Measurements from ENCODE around the gene TMEM254. TPM values are rescaled to one million over a fixed set of nuclear protein-coding genes. Genes with fewer than 3 reads are reported as not detected.
A peak's percentile ranks its signal among the peaks of the same experiment; 100 is the strongest.

TMEM254 gene
- total RNA-seq, 4 donors from 2014 or later: 7.4 to 31.5 (median 20.3) TPM

DNA sequence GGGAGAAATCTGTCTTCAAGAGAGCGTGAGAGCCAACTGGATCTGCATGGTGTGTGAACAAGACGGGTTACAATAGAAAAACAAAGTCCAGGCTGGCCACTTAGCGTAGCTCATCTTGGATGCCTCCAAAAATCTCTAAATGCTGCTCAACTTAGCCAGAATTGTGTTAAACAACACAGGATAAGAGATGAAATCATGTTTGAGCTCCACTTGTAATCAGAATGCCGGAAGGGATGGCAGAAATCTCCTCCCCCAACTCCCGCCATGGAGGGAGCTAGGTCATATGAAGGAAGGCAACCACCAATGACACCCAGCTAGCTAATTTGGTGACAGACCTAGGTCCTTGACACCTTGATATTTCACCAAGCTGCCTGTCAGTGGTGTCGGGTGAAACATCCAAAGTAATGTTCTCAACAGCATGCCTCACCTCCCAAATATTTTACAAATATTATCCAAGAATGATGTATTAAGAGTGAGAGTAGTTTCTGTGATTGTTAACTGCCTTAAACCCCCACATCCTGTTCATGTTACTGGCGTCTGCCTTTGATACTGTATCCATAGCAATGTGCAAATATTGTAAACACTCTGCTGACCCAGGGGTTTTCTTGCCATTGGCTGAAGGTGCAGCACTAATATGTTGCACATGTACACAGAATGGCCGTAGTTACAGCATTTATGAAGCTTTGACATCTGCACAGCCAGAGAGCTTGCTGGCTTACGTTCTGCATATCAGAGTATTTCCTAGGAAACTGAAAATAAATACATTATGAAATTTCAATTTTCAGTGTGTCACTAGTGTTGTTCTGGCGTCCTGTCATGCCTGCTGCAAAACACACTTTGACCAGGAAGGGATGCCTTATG lies 25.8 kb downstream of the TMEM254 start:
- no peaks in the 10 kb centered on the region for H3K27me3 ChIP-seq
- no peaks in the 10 kb centered on the region for H3K4me1 ChIP-seq
- H3K36me3 ChIP-seq: no peaks in the 10 kb centered on the region
- DNase-seq: no peak
- no peak overlapping the region for H3K4me3 ChIP-seq
- peak overlapping the region in 2 of 4 donors; percentile 55 to 59 for H3K27ac ChIP-seq
- peaks cover 0 to 12% (median 0%) of the 10 kb centered on the region in 4 donors for H3K9me3 ChIP-seq
- TF ChIP-seq POLR2A (IDR thresholded peaks at IDR 0.05): no peak
- TF ChIP-seq, protein P1, sequence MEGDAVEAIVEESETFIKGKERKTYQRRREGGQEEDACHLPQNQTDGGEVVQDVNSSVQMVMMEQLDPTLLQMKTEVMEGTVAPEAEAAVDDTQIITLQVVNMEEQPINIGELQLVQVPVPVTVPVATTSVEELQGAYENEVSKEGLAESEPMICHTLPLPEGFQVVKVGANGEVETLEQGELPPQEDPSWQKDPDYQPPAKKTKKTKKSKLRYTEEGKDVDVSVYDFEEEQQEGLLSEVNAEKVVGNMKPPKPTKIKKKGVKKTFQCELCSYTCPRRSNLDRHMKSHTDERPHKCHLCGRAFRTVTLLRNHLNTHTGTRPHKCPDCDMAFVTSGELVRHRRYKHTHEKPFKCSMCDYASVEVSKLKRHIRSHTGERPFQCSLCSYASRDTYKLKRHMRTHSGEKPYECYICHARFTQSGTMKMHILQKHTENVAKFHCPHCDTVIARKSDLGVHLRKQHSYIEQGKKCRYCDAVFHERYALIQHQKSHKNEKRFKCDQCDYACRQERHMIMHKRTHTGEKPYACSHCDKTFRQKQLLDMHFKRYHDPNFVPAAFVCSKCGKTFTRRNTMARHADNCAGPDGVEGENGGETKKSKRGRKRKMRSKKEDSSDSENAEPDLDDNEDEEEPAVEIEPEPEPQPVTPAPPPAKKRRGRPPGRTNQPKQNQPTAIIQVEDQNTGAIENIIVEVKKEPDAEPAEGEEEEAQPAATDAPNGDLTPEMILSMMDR (IDR thresholded peaks at IDR 0.05): no peak

DNA sequence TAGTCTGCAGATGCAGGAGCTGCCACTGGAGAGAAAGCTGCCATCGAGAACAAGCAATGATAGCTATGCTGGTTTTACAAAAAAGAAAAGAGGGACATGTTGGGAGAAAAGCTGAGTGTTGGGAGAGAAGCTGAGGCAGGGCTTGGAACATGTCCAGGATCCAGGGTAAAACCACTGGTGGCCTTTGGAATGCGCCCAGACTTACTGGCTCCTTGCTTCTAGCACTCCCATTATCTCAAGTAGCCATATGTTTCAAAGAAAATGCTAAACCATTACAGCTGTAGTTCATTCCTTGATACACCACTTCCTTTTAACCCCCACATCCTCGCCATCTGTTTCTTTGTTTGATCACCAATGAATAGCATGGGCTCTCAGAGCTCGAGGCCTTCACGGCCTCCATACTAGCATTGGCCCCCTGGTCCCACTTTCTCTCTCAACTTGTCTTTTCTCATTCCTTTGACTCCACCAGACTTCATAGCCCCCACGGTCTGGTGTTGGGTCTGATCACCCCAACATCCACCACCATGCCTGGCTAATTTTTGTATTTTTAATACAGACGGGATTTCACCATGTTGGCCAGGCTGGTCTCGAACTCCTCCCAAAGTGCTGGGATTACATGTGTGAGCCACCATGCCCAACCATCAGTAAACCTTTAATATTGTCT lies 30.2 kb downstream of the TMEM254 start:
- TF ChIP-seq POLR2A (IDR thresholded peaks at IDR 0.05): no peak
- TF ChIP-seq, protein P1 (IDR thresholded peaks at IDR 0.05): no peak
- Histone ChIP-seq H3K27me3 (no peaks in the 10 kb centered on the region), H3K4me3 (no peak overlapping the region), H3K9me3 (peaks cover 0 to 14% (median 0%) of the 10 kb centered on the region in 4 donors), H3K4me1 (no peaks in the 10 kb centered on the region), H3K36me3 (no peaks in the 10 kb centered on the region), H3K27ac (no peak overlapping the region)
- no peak for DNase-seq

DNA sequence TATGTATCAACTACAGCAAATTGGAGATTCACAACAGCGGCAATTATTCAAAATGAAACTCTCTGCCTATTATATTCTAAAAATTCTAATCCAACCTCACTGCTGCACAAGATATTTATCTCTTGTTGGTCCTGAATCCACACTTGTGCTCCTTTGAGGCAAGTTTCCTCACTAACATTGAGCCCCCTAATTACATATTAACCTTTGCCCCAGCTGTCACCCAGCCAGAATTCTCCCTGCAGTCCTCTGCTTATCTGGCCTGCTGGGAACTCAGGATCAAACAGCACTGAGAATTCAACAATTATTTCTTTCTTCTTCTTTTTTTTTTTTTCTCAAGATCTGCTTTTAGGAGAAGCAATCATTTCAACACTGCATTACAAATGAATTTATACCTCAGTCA lies 32.5 kb downstream of the TMEM254 start:
- Histone ChIP-seq H3K4me3 (no peak overlapping the region), H3K27me3 (no peaks in the 10 kb centered on the region), H3K27ac (no peak overlapping the region), H3K36me3 (no peaks in the 10 kb centered on the region), H3K4me1 (no peaks in the 10 kb centered on the region), H3K9me3 (peaks cover 0 to 14% (median 0%) of the 10 kb centered on the region in 4 donors)
- TF ChIP-seq, protein P1 (IDR thresholded peaks at IDR 0.05): no peak
- no peak for TF ChIP-seq POLR2A (IDR thresholded peaks at IDR 0.05)
- no peak for DNase-seq

DNA sequence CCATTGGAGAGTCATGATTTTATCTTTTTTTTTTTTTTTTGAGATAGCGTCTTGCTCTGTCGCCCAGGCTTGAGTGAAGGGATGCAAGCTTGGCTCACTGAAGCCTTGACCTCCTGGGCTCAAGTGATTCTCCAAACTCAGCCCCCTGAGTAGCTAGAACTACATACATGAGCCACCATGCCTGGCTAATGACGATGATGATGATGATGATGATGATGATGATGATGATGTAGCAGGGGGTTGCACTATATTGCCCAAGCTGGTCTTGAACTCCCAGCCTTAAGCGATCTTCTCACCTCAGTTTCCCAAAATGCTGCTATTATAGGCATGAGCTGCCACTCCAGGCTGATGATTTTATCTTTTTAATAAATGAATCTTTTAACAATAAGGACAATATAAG lies 40.2 kb downstream of the TMEM254 start:
- no peaks in the 10 kb centered on the region for H3K9me3 ChIP-seq
- no peak for DNase-seq
- no peaks in the 10 kb centered on the region for H3K4me1 ChIP-seq
- H3K36me3 ChIP-seq: no peaks in the 10 kb centered on the region
- no peaks in the 10 kb centered on the region for H3K27me3 ChIP-seq
- H3K27ac ChIP-seq: no peak overlapping the region
- TF ChIP-seq POLR2A (IDR thresholded peaks at IDR 0.05): no peak
- TF ChIP-seq, protein P1 (IDR thresholded peaks at IDR 0.05): no peak
- H3K4me3 ChIP-seq: no peak overlapping the region

DNA sequence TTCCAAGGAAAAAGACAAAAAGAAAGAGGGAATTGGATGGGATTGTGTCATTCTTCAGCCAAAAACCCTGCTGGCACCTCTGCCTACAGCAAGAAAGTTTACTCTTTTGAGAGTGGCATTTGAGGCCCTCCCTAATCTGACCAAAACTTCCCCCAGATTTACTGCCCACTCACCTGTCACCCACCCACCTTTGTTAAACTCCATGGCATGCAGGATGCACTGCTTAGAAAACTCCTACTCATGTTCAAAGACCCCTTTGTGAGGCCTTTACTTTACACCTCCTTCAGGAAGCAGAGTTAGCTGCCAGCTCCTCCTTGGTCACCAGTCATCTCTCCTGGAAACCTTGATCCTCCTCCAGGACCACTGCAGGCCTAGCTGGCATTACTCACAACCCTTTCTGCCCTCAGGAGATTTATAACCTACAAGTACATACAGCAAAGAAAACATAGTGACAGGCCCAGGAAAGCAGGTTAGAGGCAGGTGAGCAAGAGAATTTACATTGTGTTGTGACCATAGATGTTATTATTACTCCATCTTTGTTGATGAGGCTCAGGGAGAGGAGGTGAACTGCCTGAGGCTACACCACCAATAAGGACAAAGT lies 43.7 kb downstream of the TMEM254 start:
- no peak for DNase-seq
- no peak overlapping the region for H3K27ac ChIP-seq
- H3K4me3 ChIP-seq: no peak overlapping the region
- H3K4me1 ChIP-seq: no peaks in the 10 kb centered on the region
- no peaks in the 10 kb centered on the region for H3K36me3 ChIP-seq
- H3K9me3 ChIP-seq: no peaks in the 10 kb centered on the region
- H3K27me3 ChIP-seq: no peaks in the 10 kb centered on the region
- no peak for TF ChIP-seq POLR2A (IDR thresholded peaks at IDR 0.05)
- TF ChIP-seq, protein P1 (IDR thresholded peaks at IDR 0.05): no peak
